Measurements from ENCODE around the gene SPRR4. TPM values are rescaled to one million over a fixed set of nuclear protein-coding genes. Genes with fewer than 3 reads are reported as not detected.

Gene SPRR4
- total and polyA plus RNA-seq, 9 of the 15 experiments (the other 6 are each of a cell fraction or from before 2014, with no cell fraction given), result not detected

DNA sequence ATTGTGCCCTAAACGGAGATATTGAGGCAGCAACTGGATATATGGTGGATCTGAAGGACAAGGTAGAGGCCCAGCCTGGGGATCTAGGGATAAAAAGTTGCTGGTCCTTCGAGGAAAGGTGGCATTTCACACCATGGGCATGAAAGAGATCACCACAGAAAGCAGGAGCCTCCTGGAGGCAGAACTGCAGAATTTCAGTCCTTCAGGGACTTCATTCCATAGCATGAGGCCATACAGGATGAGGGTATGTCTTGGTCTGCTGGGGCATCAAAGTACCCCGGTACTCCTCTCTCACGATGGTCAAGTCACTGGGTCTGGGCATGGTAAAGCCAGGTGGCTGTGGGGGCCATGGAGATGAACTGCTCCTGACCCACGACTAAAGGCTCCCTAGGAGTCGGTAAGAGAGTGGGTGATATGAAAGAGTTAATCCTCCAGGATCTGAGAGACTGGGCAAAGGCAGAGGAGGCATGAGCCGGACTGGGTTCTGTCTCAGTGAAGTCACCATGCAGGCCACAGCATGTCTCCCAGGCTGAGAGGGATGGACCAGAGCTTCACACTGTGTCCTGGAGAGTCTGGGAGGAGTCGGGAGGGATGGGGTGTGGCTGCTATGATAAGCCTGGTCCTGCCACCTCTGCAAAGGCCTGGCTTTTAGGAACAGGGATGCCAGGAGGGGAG lies 29.3 kb upstream of the SPRR4 start:
- 0% methylated on average over 8 of the region's 8 CpGs for WGBS (ENCODE audit: insufficient coverage, low coverage, missing lambda C conversion rate)
- in situ Hi-C loops (cut with MboI) (no loop called here), intact Hi-C loops (cut with micrococcal nuclease) (no loop called here)
- H3K9ac ChIP-seq (ENCODE audit: insufficient read depth in 1 of 2, low read depth in 2 of 2, low read length in 2 of 2), result no peak overlapping the region
- no peak overlapping the region for H3K4me2 ChIP-seq (ENCODE audit: insufficient read depth, low read length)
- H4K20me1 ChIP-seq (replicated peaks; ENCODE audit: control insufficient read depth, insufficient read depth, low read length), result no peaks in the 10 kb centered on the region
- H3K79me2 ChIP-seq (ENCODE audit: control insufficient read depth, insufficient read depth, low read length), result no peaks in the 10 kb centered on the region
- POLR2A ChIA-PET, result no interaction called here
- H3K4me1 ChIP-seq (replicated peaks in 1 of 2; ENCODE audit: control insufficient read depth in 2 of 2, insufficient read depth in 2 of 2, low read length in 2 of 2), result no peaks in the 10 kb centered on the region
- no peaks in the 10 kb centered on the region for H3K27me3 ChIP-seq (ENCODE audit: control insufficient read depth in 2 of 2, insufficient read depth in 2 of 2, low read length in 2 of 2)
- no peaks in the 10 kb centered on the region for H3K9me3 ChIP-seq (replicated peaks; ENCODE audit: control insufficient read depth, insufficient read depth, low read depth, low read length)
- H3K4me3 ChIP-seq, result no peak overlapping the region
- no TSS peak for BruUV-seq (replicated peaks)
- no peak overlapping the region for H2AFZ ChIP-seq (ENCODE audit: low read depth, low read length)
- no peaks in the 10 kb centered on the region for H3K36me3 ChIP-seq (ENCODE audit: control insufficient read depth, insufficient read depth, low read length)
- no peak overlapping the region for H3K27ac ChIP-seq (ENCODE audit: extremely low read depth, low read depth, low read length)
- ATAC-seq, result no peak
- FAIRE-seq, result no peak
- no peak for DNase-seq (ENCODE audit: extremely low read depth in 1 of 4, low spot score in 3 of 4)
- CTCF ChIA-PET (ENCODE audit: low intra/inter-chr PET ratio), result no interaction called here
- no peaks in the 10 kb centered on the region for H3K9me1 ChIP-seq (ENCODE audit: control insufficient read depth, insufficient read depth, low read length)
- TF ChIP-seq ZNF324 (CRISPR knock-in tag; IDR thresholded peaks at IDR 0.05) (no peak), RHOXF2B (CRISPR knock-in tag; conservative IDR thresholded peaks at IDR 0.05) (no peak), ZNF217 (CRISPR knock-in tag; IDR thresholded peaks at IDR 0.05) (no peak), PRPF4 (IDR thresholded peaks at IDR 0.05; ENCODE audit: insufficient read depth, low read depth, low read length, poor library complexity, severe bottlenecking) (no peak), MXD1 (CRISPR knock-in tag; IDR thresholded peaks at IDR 0.05; ENCODE audit: borderline replicate concordance, poor library complexity, severe bottlenecking) (no peak), PHTF2 (CRISPR knock-in tag; IDR thresholded peaks at IDR 0.05) (no peak)
